Right hindlimb (tissue), 1 donor: ENCODE data around the gene EPM2A.
"Not testable (repeated sequence)": the region's sequence is repeated elsewhere in the genome, so short reads cannot be mapped to it uniquely, and the experiment has no call there.

Experiments used
- DNase-seq: peaks from one replicate; pipeline ENCODE4 v3.0.0-alpha.2; 2018

The EPM2A gene

GRCh38 chr6:145728444-145729385 is 6.6 kb downstream of the EPM2A start:
- DNase-seq = no peak

GRCh38 chr6:145727817-145728388 is 7.4 kb downstream of the EPM2A start:
- no peak for DNase-seq

DNA sequence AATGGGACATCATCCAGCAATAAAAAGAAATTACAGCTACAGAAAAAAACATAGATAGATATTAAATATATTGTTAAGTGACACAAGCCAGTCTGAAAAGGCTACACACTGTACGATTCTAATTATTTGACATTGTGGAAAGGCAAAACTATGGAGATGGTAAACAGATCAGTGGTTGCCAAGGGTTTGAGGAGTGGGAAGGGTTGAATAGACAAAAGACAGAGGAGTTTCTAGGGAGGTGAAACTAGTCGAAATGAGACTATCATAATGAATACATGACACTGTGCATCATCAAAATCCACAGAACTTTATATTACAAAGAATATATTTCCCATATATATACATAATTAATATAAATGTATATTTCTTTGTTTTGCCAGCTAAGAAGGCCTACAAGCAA is 9.8 kb downstream of the EPM2A start:
- no peak for DNase-seq

DNA sequence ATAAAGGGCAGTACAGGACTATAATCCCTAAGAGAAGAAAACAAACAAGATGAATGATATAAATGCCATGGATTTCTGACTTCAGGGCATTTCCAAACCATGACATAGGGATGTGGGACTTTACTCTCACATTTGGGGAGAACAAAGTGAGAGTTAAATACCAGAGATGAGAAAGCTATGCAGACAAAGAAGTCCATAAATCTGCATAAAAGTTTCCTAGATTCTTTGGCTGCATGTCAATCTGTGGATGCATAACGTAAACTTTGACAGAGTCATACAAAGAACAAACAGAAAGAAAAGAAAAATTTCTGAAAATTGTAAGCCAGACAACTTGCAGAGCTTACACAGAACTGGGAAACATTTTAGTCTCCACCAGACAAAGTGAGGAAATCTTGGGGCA is 11.7 kb downstream of the EPM2A start:
- DNase-seq = no peak

GRCh38 chr6:145722190-145722589 is 13.1 kb downstream of the EPM2A start:
- DNase-seq = no peak

DNA sequence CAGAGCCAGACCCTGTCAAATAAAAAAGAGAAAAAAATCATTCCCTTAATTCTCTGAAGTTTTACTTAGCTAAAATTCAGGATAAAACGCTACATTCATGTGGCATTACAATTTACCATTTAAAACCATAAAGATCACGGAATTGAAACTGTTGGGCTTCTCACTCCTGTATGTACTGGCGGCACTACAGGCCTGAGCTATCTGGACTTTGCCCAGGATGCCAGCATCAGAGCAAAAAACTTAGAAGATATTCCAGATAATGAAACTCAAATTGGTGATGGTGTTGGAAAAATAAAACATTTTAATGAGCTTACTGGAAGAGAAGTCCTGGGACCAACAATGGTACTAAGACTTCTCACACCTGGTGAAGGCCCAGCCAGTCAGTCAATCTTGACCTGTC is 14.2 kb downstream of the EPM2A start:
- no peak for DNase-seq

DNA sequence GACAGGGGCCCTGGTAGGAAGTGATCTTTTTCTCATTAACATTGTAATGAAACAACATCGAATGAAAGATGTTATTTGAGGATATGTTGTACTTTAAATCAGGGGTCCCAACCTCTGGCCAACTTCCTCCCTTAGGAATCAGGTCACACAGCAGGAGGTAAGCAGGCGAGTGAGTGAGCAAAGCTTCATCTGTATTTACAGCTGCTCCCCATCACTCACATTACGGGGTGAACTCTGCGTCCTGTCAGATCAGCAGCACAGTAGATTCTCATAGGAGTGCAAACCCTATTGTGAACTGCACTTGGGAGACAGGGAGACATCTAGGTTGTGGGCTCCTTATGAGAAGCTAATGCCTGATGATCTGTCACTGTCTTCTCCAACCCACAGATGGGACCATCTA is 19.9 kb downstream of the EPM2A start:
- DNase-seq = no peak

DNA sequence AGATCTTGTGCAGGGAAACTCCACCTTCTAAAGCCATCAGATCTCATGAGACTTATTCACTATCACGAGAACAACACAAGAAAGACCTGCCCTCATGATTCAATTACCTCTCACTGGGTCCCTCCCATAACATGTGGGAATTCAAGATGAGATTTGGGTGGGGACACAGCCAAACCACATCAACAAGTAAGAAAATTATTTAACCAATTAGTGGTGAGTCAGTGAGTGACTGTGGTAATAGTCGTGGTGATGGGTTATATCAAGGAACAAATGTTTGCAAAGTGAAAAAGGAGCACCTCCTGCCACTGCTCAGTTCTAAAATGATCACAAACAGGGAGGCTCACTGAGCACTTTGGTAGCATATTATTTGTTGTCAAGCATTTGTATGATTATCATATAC is 20.6 kb downstream of the EPM2A start:
- DNase-seq = no peak

DNA sequence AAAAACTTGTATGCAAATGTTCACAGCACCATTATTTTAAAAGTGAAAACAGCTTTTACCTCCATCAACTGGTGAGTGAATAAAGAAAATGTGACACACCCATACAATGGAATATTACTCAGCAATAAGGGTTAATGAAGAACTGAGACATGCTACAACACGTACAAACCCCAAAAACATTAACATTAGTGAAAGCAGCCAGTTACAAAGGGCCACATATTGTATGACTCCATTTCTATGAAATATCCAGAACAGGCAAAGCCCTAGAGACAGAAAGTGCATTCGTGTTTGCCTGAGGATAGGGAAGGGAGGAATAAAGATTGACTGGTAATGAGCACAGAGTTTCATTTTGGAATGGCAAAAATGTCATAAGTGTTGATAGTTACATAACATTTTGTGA is 21.5 kb downstream of the EPM2A start:
- DNase-seq = no peak

GRCh38 chr6:145711372-145711771 is 23.9 kb downstream of the EPM2A start:
- DNase-seq = no peak

GRCh38 chr6:145707397-145707796 is 27.9 kb downstream of the EPM2A start:
- DNase-seq = no peak

- DNase-seq = no peak
Observed at GRCh38 chr6:145705561-145705960, 29.8 kb downstream of the EPM2A start.

DNA sequence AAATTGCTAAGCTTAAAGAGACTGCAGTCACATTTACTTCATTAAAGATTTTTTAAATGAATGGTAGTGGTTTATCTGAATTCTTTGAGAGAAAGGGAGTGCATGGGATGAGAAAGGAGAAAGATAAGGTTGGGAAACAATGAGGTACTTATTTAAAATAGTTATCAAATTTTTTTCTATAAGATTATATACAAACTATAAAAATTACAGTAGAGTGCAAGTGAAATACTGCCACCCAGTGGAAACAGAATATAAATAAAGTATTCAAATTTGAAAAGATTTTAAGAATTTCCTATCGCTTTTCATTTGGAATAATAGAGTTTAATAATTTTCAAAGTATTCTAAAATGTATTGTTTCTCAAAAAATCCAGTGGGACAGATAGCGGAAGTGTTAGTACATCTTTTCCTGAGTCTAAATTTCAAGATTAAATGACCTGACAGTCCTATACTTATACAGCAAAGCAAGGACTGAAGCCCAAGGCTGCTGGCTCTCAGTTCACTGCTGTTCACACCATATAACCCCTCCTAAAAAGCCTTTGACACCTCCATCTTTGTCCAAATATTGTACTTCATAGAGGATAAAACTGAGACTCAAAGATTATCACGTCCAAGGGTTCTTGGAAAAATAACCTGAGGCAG is 31.1 kb downstream of the EPM2A start:
- no peak for DNase-seq

DNA sequence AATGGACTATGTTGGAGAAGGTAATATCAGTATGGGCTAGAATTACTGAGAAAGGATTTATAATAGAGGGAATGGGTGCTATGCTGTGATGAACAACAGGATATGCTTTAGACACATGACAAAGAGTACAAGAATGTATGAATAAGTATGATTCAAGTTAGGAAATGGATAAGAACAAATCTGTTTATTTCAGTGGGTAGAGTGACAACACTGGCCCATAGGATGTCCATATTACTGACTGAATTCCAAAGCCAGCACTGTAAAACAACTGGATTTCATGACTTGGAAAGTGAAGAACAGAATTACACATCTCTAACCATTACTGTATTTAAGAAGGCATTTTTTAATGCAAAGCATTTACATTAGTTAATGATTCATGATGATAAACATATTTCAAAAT is 35.9 kb downstream of the EPM2A start:
- DNase-seq = no peak

- DNase-seq = not testable (repeated sequence)
Observed at GRCh38 chr6:145697401-145697800, 37.9 kb downstream of the EPM2A start.

GRCh38 chr6:145694083-145694737 is 41.1 kb downstream of the EPM2A start:
- DNase-seq = no peak

DNA sequence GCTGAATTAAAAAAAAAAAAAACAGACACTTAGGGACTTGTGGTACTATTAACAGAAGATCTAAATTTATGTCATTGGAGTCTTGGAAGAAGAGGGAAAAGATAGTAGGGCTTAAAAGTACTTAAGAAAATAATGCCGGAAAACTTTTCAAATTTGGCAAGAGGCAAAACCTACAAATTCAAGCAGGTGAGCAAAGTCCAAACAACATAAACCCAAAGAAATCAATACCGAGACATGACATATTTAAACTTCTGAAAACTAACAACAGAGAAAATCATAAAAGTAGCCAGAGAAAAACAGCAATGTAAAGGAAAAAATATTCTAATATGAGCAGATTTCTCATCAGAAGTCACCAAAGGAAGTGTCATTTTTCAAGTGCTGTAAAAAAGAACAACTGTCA is 44.4 kb downstream of the EPM2A start:
- no peak for DNase-seq

DNA sequence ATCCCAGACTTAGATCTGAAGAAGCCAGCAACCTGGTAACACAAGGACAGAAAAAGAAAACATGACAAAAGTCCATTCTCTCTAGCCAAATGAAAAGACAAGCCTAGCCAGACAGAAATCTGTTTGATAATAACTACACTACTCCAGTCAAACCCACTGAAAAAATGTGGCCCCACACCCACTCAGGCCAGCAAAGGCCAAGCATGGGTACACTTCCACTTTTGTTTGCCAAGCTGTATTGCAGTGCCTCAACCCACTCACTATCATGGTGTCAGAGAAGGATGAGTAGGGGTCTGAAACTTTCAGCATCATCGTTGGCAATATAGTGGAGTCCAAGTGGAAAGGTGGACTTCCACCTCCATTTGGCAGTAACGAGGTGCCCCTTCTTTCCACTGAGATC is 45.8 kb downstream of the EPM2A start:
- DNase-seq = no peak

DNA sequence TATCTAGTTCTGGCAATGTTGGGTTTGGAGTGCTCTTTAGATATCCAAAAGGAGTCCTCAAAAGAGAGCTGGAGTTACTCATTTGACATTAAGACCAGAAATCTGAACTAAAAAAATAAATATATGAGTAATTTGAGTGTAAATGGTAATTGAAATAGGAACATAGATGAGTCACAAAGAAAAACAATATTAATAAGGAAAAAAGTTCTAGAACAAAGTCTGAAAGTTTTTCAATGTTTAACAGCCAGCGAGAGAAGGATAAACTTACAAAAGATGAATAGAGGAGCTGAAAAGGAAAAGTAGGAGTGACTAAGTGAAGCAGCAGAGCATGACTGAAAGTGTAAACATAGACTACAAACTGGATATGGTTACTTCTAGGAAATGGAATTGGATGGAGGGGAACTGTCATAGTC is 46.8 kb downstream of the EPM2A start:
- DNase-seq = no peak

GRCh38 chr6:145685932-145686331 is 49.4 kb downstream of the EPM2A start:
- DNase-seq = no peak

DNA sequence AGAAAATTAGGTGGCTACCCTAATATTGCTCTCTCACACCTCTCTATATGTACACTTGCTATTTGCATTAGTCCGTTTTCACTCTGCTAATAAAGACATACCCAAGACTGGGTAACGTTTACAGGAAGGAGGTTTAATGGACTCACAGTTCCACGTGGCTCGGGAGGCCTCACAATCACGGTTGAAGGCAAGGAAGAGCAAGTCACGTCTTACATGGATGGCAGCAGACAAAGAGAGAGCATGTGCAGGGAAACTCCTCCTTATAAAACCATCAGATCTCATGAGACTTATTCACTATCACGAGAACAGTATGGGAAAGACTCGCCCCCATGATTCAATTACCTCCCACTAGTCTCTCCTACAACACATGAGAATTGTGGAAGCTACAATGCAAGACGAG is 53.4 kb downstream of the EPM2A start:
- DNase-seq = no peak

DNA sequence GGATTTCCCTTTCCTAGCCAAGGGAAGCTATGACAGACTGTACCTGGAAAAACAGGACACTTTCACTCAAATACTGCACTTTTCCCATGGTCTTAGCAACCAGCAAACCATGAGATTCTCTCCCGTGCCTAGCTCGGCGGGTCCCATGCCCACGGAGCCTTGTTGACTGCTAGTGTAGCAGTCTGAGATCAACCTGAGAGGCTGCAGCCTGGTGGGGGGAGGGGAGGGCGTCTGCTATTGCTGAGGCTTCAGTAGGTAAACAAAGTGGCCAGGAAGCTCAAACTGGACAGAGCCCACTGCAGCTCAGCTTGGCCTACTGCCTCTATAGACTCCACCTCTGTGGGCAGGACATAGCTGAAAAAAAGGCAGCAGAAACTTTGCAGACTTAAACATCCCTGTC is 61.8 kb downstream of the EPM2A start:
- DNase-seq = no peak

DNA sequence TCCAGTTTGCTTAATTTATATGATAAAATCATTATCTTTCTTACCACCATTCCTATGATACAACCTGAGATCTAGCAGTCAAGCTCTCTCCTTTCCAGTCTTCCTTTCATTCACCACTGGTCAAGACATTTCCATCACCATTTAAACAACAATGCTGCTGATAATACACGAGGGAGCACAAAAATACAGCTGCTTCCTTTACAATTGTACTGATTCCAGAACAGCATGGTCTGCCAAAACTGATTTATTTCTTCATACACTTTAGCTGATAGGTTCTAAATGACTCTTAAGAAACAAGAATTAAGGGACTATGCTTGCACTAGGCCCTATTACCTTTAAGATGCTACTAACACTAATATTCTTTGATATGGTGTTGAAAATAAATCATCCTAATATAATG is 65.0 kb downstream of the EPM2A start:
- DNase-seq = no peak

GRCh38 chr6:145669627-145670034 is 65.7 kb downstream of the EPM2A start:
- no peak for DNase-seq
